ENCODE results near the gene TMEM141. TPM values are rescaled to one million over a fixed set of nuclear protein-coding genes. Genes with fewer than 3 reads are reported as not detected.
"Not testable (repeated sequence)": the region's sequence is repeated elsewhere in the genome, so short reads cannot be mapped to it uniquely, and the experiment has no call there.

The TMEM141 gene
- total RNA-seq, 2 experiments from 2014 or later, result 48.4 to 53.3 TPM

DNA sequence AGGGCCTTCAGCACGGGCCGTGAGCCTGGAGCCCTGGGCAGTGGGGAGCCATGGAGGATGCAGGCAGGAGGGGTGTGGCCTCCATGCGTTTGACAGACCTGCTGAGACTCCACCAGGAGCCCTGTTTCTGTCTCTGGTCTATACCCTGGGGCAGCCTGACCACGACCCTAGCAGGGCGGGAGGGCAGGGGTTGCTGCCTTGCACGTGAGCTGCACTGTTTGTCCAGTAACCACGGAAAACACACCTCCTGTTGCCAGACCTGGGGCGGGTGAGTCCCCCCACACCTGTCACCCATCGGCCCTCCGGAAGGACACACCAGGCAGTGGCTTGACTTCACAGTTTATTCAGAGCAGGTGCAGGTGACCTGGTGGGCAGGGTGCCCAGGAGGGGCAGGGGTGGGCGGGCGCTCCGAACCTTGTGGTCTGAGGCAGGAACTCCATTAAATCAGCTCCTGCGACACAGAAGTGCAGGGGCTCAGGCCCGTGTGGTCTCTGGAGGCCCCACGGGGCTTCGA lies 37.0 kb upstream of the TMEM141 start:
- POLR2A ChIA-PET, result no interaction called here

DNA sequence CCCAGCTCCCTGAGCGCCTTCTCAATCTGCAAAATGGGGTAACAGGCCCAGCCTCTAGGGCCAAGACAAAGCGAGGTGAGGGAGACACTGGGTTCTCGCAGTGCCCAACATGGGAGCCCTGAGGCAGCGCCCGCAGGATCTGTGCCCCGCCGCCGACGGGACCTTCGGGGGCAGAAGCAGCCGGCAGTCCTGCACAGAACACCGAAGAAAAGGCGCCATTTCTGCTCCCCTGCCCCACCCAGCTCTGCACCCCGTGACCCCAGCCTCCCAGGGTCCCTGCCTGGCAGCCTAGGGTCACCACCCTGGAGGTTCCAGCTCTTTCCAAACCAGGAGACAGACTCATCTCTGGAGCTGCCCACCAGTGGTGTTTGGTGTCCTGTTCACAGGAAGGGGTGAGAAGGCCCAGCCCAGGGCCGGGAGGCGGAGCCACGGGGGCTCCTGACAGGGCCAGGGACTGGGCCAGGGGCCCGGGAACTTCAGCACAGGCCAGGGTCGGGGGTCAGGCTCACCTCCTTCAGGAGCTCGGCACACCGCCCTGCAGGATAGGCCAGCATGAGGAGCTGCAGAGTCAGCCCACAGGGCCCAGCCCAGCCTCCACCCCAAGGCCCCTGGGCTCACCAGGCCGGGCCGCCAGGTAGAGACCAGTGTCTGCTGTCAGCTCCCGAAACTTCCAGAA lies 36.4 kb upstream of the TMEM141 start:
- POLR2A ChIA-PET, result no interaction called here
- CTCF ChIA-PET, result interaction anchor here (1.3 kb wide), 1 partner anchor 9 kb away, joined by 3 read pairs; no protein-coding TSS in a partner anchor

More for the DNA sequence above, 37.0 kb upstream of the TMEM141 start:
- CTCF ChIA-PET, result interaction anchor here (1.3 kb wide), 1 partner anchor 10 kb away, joined by 3 read pairs; no protein-coding TSS in a partner anchor

DNA sequence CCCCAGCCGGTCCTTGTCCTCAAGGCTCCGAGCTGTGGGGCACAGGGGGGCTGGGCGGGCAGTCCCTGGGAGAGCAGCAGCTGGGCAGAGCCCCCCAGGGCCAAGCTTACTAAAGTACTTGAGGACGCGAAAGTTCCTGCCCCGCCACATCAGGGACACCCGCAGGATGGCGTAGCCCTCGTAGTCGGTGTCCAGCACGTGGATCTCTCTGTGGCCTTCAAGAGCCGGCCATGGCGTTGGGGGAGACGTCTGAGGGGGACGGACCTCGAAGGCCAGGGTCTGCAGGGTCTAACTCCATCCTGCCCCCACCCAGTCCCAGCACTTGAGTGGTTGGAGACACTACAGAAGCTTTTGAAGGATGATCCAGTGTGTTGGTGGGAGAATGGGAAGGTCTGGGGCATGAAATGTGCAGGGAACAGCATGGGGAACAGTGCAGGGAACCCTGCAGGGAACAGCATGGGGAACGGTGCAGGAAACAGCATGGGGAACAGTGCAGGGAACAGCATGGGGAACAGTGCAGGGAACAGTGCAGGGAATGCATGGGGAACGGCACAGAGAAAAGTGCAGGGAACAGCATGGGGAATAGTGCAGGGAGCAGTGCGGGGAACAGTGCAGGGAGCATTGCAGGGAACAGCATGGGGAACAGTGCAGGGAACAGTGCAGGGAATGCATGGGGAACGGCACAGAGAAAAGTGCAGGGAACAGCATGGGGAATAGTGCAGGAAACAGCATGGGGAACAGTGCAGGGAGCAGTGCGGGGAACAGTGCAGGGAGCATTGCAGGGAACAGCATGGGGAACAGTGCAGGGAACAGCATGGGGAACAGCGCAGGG lies 35.6 kb upstream of the TMEM141 start:
- CTCF ChIA-PET, result interaction anchor here (1.3 kb wide), 1 partner anchor 8 kb away, joined by 3 read pairs; no protein-coding TSS in a partner anchor
- POLR2A ChIA-PET, result not testable (repeated sequence)

DNA sequence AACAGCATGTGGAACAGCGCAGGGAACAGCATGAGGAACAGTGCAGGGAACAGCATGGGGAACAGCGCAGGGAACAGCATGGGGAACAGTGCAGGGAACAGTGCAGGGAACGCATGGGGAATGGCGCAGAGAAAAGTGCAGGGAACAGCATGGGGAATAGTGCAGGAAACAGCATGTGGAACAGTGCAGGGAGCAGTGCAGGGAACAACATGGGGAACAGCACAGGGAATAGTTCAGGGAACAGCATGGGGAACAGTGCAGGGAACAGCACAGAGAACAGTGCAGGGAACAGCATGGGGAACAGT lies 35.1 kb upstream of the TMEM141 start:
- POLR2A ChIA-PET, result no interaction called here
- CTCF ChIA-PET, result no interaction called here

DNA sequence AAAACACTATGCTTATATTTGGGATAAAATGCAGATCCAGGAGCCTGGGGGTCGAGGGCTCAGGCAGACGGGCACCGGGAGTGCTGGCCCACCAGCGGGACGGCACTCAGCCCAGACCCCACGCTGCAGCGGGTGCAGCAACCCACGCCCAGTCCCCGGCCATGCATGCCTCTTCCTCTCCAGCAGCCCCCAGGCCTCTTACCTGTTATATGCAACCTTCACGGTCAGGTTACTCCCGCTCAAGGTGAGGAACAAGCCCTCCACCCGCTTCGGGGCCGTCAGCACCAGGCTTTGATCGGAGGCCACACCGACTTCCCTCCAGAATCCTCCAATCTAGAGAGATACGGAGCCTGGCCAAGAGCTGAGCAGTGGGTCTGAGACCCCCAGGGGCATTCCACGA lies 34.3 kb upstream of the TMEM141 start:
- POLR2A ChIA-PET, result interaction anchor here (0.6 kb wide), 1 partner anchor 331 kb away, joined by 3 read pairs; no protein-coding TSS in a partner anchor

DNA sequence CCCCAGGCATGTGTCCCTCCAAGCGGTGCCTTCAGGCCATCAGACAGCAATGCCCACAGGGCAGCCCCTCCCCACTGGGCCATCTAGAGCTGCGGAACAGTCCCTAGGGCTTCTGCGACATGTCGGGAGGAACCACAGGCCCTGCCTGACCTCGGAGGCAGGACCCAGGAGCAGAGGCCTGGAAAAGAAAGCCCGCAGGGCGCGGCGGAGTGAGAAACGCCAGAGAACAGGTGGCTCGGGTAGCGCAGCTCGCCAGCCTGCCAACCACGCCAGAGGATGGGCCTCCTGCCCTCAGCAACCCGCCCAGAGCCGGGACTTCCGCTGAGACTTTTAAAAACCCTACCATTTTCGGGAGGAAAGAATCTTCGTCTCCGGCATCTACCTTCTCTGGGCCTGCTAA lies 33.8 kb upstream of the TMEM141 start:
- ChIA-PET POLR2A (interaction anchor here (0.6 kb wide), 1 partner anchor 331 kb away, joined by 3 read pairs; no protein-coding TSS in a partner anchor), CTCF (interaction anchor here (0.9 to 1.8 kb wide), 4 partner anchors 16 to 39 kb away, joined by 3 to 8 read pairs (median 3); no protein-coding TSS in a partner anchor)

More for the DNA sequence above, 34.3 kb upstream of the TMEM141 start:
- CTCF ChIA-PET, result no interaction called here

DNA sequence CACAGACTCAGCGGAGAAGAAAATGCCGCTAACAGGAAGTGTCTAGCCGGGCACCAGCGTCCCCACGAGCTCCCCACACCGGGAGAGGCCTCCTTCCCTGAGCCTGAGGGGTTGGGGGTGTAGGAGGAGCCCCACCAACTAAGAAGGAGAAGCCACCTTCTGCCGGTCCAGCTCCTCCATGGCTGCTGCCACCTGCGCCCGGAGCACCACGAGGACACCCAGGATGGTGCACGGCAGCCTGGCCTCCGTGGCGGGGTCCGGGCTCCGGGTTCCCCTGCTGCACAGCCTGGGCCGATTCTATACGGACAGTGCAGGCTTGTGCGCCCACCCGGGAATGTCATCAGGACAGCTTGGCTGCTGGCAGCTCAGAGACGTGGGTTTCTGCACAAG lies 33.4 kb upstream of the TMEM141 start:
- CTCF ChIA-PET, result interaction anchor here (0.9 to 1.8 kb wide), 5 partner anchors 16 to 40 kb away, joined by 3 to 8 read pairs (median 3); no protein-coding TSS in a partner anchor
- POLR2A ChIA-PET, result no interaction called here

DNA sequence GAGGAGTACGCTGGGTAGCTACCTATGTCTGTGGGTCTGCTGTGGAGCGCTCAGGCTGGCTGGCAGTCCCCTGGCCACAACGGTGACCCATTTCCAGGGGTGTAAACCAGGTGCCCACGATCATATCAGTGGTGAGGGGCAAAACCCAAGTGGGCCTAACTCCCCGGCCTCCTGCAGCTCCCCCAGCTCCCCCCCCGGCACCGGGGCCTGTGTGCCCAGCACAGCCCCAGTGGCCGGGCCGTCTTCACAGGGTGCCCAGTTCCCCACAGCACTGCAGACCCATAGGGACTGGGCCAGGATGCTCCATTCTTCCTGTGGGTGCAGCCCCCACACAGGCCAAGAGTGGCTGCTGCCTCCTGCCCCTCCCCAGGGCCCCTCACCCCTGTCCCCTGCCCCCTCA lies 32.1 kb upstream of the TMEM141 start:
- CTCF ChIA-PET, result interaction anchor here (0.7 to 1.8 kb wide), 4 partner anchors 17 to 122 kb away, joined by 3 to 8 read pairs (median 4); no protein-coding TSS in a partner anchor
- POLR2A ChIA-PET, result no interaction called here

DNA sequence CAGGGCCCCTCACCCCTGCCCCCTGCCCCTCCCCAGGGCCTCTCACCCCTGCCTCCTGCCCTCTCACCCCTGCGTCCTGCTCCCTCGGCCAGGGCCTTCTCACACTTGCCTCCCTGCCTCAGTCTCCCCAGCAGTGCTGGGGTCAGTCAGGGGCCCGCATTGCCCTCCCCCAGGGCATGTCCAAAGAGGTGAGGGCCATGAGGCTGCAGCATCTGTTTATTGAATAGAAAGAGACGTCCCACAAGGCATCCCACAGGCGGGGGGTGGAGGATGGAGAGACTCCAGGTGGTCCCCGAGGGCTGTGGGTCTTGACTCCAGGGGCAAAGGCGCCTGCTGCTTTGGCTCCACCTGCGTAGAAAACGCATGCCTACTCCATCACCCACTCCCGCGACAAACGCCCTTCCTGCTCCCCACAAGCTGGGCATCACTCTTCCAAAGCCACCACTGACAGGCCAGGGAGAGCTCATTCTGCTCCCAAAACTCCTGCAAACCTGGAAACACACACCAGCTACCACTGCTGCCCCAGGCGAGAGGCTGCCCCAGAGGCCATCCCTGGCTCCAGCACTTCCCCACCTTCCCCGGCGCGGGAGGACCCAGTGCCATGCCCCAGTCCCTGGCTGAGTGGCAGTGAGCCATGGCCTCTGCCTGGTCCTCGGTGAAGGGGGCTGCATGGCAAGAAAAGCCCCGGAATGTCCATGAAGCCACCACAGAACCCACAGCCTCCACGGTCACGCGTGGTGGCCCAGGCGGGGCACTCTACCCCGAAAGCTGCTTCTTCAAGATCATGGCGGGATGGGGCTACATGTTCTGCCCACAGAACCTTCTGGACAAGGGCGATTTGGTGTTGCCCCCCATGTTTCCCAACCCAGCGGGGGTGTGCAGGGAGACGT lies 31.5 kb upstream of the TMEM141 start:
- CTCF ChIA-PET, result interaction anchor here (0.9 to 1.2 kb wide), 2 partner anchors 13 to 15 kb away, joined by 3 read pairs; no protein-coding TSS in a partner anchor
- POLR2A ChIA-PET, result no interaction called here

DNA sequence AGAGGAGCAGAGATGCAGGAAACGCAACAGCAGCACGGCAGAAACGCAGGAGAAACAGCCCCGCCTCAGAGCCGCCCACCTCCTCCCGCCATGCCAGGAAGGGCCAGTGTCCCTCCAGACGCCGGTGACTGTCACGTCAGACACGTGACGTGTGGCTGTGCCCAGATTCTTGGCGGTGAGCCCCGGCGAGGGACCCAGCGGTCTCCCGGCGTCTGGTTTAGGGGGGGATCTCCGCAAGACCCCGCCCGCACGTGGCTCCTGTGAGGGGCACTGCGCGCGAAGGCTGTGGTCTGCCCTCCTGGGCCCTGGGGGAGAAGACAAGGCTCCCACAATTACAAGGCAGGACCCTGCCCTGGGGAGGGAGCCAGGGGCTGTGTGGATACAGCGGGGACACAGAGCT lies 30.7 kb upstream of the TMEM141 start:
- ChIA-PET POLR2A (no interaction called here), CTCF (interaction anchor here (0.9 to 1.2 kb wide), 2 partner anchors 12 to 16 kb away, joined by 3 read pairs; no protein-coding TSS in a partner anchor)

DNA sequence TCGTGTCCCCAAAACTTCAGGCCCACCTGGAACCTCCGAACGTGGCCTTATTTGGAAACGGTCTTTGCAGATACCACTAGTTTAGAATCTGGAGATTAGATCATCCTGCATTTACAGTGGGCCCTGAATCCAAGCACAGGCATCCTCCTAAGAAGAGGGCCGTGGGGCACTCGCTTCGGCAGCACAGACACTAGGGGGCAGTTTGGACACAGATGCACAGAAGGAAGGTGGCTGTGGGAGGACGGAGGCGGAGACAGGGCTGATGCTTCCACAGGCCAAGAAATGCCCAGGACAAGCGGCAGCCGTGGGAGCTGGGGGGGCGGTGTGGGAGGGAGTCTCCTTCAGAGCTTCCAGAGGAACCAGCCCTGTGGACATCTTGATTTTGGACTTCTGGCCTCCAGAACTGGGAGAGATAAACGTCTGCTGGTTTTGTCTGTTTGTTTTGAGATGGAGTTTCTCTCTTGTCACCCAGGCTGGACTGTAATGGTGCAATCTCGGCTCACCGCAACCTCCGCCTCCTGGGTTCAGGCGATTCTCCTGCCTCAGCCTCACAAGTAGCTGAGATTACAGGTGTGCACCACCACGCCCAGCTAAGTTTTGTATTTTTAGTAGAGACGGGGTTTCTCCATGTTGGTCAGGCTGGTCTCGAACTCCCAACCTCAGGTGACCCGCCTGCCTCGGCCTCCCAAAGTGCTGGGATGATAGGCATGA lies 30.2 kb upstream of the TMEM141 start:
- POLR2A ChIA-PET, result not testable (repeated sequence)
- CTCF ChIA-PET, result interaction anchor here (0.9 to 1.2 kb wide), 2 partner anchors 12 to 16 kb away, joined by 3 read pairs; no protein-coding TSS in a partner anchor

DNA sequence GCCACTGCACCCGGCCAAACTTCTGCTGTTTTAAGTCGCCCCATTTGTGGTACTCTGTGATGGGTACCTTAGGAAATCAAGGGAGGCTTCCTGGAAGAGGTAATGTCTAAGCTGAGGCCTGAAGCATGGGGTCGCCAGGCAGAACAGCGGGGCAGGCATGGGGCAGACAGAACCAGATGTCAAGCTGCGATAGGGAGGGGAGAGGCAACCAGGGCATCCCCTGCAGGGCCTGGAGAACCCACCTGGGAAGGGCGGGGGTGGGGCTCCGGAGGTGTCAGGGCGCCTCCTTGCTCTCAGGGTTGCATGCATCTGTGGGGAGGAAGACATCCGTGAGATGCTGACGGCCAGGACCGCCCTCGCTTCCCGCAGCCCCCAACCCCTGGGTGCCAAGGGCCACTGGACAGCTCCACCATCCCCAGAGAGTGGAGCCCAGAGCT lies 29.6 kb upstream of the TMEM141 start:
- ChIA-PET POLR2A (no interaction called here), CTCF (no interaction called here)

DNA sequence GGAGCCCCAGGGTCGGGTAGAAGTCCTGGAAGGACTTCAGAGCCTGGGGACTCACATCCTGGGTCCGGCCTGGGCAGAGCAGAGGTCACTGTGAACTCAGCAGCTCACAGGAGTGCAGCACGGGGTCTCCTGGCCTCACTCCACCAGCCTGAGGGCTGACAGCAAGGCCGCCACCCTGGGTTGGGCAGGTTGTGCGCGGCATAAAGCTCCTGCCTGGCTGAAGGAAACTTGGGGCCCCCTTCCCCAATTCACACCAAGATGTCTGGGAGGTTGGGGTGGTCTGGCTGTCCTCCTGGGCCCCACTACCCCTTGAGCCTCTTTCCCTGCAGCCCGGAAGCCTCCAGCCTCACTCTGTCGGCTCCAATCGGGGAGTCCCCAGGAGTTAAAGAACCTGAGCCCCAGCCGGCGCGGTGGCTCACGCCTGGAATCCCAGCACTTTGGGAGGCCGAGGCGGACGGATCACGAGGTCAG lies 28.9 kb upstream of the TMEM141 start:
- CTCF ChIA-PET, result interaction anchor here (0.6 kb wide), 1 partner anchor 13 kb away, joined by 3 read pairs; no protein-coding TSS in a partner anchor

DNA sequence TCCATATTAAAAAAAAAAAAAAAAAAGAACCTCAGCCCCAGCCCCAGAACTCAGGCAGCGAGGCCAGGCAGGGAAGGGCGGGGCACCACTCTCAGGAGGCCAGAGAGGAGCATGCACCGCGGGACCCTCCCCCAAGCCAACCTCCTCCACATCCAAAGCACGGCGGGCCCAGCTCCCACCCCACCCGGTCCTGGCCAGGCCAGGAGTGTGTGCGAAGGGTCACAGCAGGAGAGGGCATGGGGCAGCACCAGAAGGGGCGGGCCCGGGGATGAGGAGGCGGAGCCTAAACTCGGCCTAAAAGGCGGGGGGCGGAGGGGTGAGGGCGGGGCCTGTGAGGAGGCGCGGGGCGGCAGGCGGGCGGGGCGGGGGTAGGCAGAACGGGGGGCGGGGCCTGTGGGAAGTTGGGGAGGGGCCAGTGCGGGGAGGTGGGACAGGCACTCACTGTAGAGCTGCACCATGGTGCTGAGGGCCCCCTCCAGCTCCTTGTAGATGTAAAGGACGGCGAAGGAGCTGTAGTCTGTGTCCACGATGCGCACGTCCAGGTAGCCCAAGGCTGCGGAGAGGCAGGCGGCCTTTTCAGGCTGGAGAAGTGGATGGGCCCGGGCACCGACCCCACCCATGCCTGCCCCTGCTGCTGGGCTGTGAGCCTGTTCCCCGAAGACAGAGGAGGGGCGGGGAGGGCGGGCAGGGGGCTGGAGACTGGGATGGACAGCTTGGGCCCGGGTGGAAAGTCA lies 28.1 kb upstream of the TMEM141 start:
- CTCF ChIA-PET, result interaction anchor here (0.6 to 0.8 kb wide), 2 partner anchors 8 to 12 kb away, joined by 3 read pairs; no protein-coding TSS in a partner anchor
- POLR2A ChIA-PET, result no interaction called here

More for the DNA sequence above, 28.9 kb upstream of the TMEM141 start:
- POLR2A ChIA-PET, result no interaction called here

DNA sequence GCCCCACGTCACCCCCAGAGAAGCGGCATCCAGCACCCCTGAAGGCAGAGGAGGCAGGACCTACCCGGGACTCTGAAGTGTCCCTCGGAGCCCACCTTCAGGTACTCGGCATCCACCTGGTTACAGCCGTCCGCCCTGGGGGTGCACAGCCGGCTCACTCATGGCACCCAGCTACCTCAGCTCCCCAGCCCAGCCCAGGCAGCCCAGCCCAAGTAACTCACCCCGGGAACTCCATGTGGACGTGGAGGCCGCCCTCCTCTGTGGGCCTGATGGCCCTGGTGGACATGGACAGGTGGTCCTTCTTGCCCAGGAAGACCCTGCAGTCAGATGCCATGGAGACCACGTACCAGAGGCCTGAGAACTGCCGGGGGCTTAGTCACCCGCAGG lies 27.5 kb upstream of the TMEM141 start:
- CTCF ChIA-PET, result interaction anchor here (0.8 kb wide), 1 partner anchor 9 kb away, joined by 3 read pairs; no protein-coding TSS in a partner anchor
- POLR2A ChIA-PET, result no interaction called here

DNA sequence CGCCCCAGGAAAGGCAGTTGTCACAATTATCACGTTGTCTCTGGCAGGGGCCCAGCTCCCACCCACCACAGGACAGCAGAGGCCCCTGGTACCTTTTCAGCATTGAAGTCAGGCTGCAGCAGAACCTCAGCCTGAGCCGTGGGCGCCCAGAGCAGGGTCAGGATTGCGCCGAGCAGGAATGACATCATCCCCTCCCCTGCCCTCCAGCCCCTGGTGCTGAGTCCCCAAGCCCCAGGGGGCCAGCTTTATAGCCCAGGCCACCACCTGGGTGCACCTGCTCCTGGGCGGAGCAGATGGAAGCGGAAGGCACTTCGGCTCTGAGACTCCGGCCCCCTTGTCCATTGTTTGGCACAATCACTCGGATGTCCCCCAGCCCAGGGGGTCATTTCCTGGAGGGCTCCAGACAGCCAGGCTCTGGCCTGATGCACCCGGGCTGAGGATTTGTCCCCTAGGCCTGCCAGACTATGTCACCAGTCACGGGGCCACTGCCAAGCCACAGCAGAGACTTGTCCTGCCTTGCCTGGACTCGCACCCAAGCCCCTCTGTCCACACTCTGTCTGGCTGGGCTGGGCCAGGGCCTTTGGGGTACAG lies 26.7 kb upstream of the TMEM141 start, which contains the start of gene LCN15:
LCN15 (minus strand) TSS at position 218 of the 591 bp plus-strand sequence; CDS start at position 188, 30 bp downstream.
- POLR2A ChIA-PET, result no interaction called here
- CTCF ChIA-PET, result interaction anchor here (0.7 to 0.8 kb wide), 2 partner anchors 10 to 38 kb away, joined by 3 read pairs; no protein-coding TSS in a partner anchor

DNA sequence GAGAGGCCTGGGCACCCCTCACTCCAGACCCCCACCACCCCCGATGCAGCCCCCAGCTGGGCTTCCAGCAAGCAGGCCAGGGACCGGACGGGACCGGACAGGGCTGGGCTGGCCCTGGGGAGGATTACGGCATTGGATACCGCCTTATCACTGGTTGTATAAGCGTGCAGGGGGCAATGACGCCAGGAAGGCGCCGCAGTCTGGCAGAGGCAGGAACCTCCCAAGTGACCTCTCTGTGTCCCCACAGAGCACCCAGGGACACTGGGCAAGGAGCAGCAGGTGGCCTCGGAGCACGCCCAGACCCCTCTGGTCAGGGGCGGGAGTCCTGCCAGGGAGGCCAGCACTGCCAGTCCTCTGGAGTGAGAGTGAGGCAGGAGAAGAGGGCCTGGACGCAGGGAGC lies 26.1 kb upstream of the TMEM141 start:
- CTCF ChIA-PET, result interaction anchor here (2.0 kb wide), 1 partner anchor 13 kb away, joined by 6 read pairs; no protein-coding TSS in a partner anchor
- POLR2A ChIA-PET, result no interaction called here

Measured in activated CD8-positive, alpha-beta memory T cell treated with anti-CD3 and anti-CD28 coated beads for 36 hours (primary cell).